ENCODE data around the gene PPP2R5C. TPM values are rescaled to one million over a fixed set of nuclear protein-coding genes. Genes with fewer than 3 reads are reported as not detected.
A peak's percentile ranks its signal among the peaks of the same experiment; 100 is the strongest.

The PPP2R5C gene
- total RNA-seq, 1 experiment from 2014 or later = 301 TPM

DNA sequence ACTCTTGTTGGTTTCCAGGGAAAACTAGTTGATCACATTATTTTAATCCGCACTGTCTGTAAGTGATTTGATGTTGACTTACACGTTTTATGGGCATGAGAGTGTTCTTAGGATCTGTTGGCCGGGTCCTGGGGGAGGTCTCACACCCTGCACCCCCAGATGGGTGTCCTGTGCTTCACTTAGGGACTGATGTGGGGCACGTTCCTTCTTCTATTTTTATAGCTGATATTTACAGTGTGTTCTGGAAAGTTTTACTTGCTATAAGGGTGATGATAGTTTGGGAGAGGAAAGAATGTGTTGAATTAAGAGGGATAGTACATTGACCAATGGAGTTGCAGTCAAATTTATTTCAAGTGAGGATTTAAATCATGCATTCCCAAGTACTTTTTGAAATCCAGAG lies 106.3 kb downstream of the PPP2R5C start:
- Histone ChIP-seq H2AFZ (ENCODE audit: low read length) (no peak overlapping the region), H3K9me3 (ENCODE audit: low read length) (no peaks in the 10 kb centered on the region), H4K20me1 (ENCODE audit: insufficient read depth, low read depth, low read length) (no peaks in the 10 kb centered on the region; the same call in 1 of the 2 replicates), H3K4me1 (ENCODE audit: low read length) (peaks cover 13% of the 10 kb centered on the region), H3K27me3 (ENCODE audit: low read length) (no peaks in the 10 kb centered on the region), H3K79me2 (ENCODE audit: low read length) (peaks cover 78% of the 10 kb centered on the region), H3K4me2 (ENCODE audit: low read depth, low read length, poor library complexity, severe bottlenecking) (no peak overlapping the region), H3K9ac (ENCODE audit: low read length) (no peak overlapping the region), H3K4me3 (ENCODE audit: low read length) (no peak overlapping the region), H3K27ac (ENCODE audit: low read length) (no peak overlapping the region), H3K36me3 (ENCODE audit: insufficient read depth, low read length) (peaks cover 3% of the 10 kb centered on the region; the same call in 1 of the 2 replicates), H3K9me2 (replicated peaks; ENCODE audit: insufficient read depth, low read length) (no peaks in the 10 kb centered on the region)
- no peak for DNase-seq

GRCh38 chr14:101869217-101869616 lies 107.7 kb downstream of the PPP2R5C start:
- H3K9ac ChIP-seq (ENCODE audit: low read length) = no peak overlapping the region
- no peak overlapping the region for H3K27ac ChIP-seq (ENCODE audit: low read length)
- H3K9me3 ChIP-seq (ENCODE audit: low read length) = no peaks in the 10 kb centered on the region
- peaks cover 82% of the 10 kb centered on the region for H3K79me2 ChIP-seq (ENCODE audit: low read length)
- H2AFZ ChIP-seq (ENCODE audit: low read length) = no peak overlapping the region
- DNase-seq = no peak
- H4K20me1 ChIP-seq (ENCODE audit: insufficient read depth, low read depth, low read length) = no peaks in the 10 kb centered on the region; the same call in 1 of the 2 replicates
- H3K27me3 ChIP-seq (ENCODE audit: low read length) = no peaks in the 10 kb centered on the region
- H3K4me1 ChIP-seq (ENCODE audit: low read length) = peaks cover 26% of the 10 kb centered on the region
- H3K4me2 ChIP-seq (ENCODE audit: low read depth, low read length, poor library complexity, severe bottlenecking) = no peak overlapping the region
- H3K9me2 ChIP-seq (replicated peaks; ENCODE audit: insufficient read depth, low read length) = no peaks in the 10 kb centered on the region
- no peaks in the 10 kb centered on the region for H3K36me3 ChIP-seq (ENCODE audit: insufficient read depth, low read length)
- H3K4me3 ChIP-seq (ENCODE audit: low read length) = no peak overlapping the region

- no peak overlapping the region for H3K27ac ChIP-seq (ENCODE audit: low read length)
- no peaks in the 10 kb centered on the region for H3K36me3 ChIP-seq (ENCODE audit: insufficient read depth, low read length)
- H3K4me2 ChIP-seq (ENCODE audit: low read depth, low read length, poor library complexity, severe bottlenecking) = no peak overlapping the region
- no peak overlapping the region for H2AFZ ChIP-seq (ENCODE audit: low read length)
- H3K9ac ChIP-seq (ENCODE audit: low read length) = no peak overlapping the region
- H3K9me3 ChIP-seq (ENCODE audit: low read length) = no peaks in the 10 kb centered on the region
- H3K79me2 ChIP-seq (ENCODE audit: low read length) = peaks cover 80% of the 10 kb centered on the region
- no peaks in the 10 kb centered on the region for H3K27me3 ChIP-seq (ENCODE audit: low read length)
- no peak for DNase-seq
- H4K20me1 ChIP-seq (ENCODE audit: insufficient read depth, low read depth, low read length) = no peaks in the 10 kb centered on the region; the same call in 1 of the 2 replicates
- peaks cover 38% of the 10 kb centered on the region for H3K4me1 ChIP-seq (ENCODE audit: low read length)
- H3K9me2 ChIP-seq (replicated peaks; ENCODE audit: insufficient read depth, low read length) = no peaks in the 10 kb centered on the region
- H3K4me3 ChIP-seq (ENCODE audit: low read length) = no peak overlapping the region
Observed at GRCh38 chr14:101870273-101870939, 108.9 kb downstream of the PPP2R5C start.

- Histone ChIP-seq H3K79me2 (ENCODE audit: low read length) (peaks cover 84% of the 10 kb centered on the region), H4K20me1 (ENCODE audit: insufficient read depth, low read depth, low read length) (no peaks in the 10 kb centered on the region; the same call in 1 of the 2 replicates), H3K9ac (ENCODE audit: low read length) (no peak overlapping the region), H2AFZ (ENCODE audit: low read length) (no peak overlapping the region), H3K27ac (ENCODE audit: low read length) (peak overlapping the region; percentile 98), H3K4me3 (ENCODE audit: low read length) (no peak overlapping the region), H3K4me2 (ENCODE audit: low read depth, low read length, poor library complexity, severe bottlenecking) (peak overlapping the region; percentile 48), H3K27me3 (ENCODE audit: low read length) (no peaks in the 10 kb centered on the region), H3K9me2 (replicated peaks; ENCODE audit: insufficient read depth, low read length) (no peaks in the 10 kb centered on the region), H3K9me3 (ENCODE audit: low read length) (no peaks in the 10 kb centered on the region), H3K4me1 (ENCODE audit: low read length) (peaks cover 58% of the 10 kb centered on the region), H3K36me3 (ENCODE audit: insufficient read depth, low read length) (0 out of 2 replicates have a peak, but pooled peaks cover under 1% of the 10 kb centered on the region)
- no peak for DNase-seq
Observed at GRCh38 chr14:101872346-101872745, 110.8 kb downstream of the PPP2R5C start.

GRCh38 chr14:101873076-101873825 lies 111.7 kb downstream of the PPP2R5C start:
- Histone ChIP-seq H3K4me2 (ENCODE audit: low read depth, low read length, poor library complexity, severe bottlenecking) (peak overlapping the region; percentile 48), H3K9ac (ENCODE audit: low read length) (no peak overlapping the region), H3K27me3 (ENCODE audit: low read length) (no peaks in the 10 kb centered on the region), H3K4me3 (ENCODE audit: low read length) (no peak overlapping the region), H3K9me2 (replicated peaks; ENCODE audit: insufficient read depth, low read length) (no peaks in the 10 kb centered on the region), H3K79me2 (ENCODE audit: low read length) (peaks cover 88% of the 10 kb centered on the region), H3K9me3 (ENCODE audit: low read length) (no peaks in the 10 kb centered on the region), H3K36me3 (ENCODE audit: insufficient read depth, low read length) (peaks cover 6% of the 10 kb centered on the region; the same call in 1 of the 2 replicates), H3K27ac (ENCODE audit: low read length) (peak overlapping the region; percentile 98), H3K4me1 (ENCODE audit: low read length) (peaks cover 64% of the 10 kb centered on the region), H2AFZ (ENCODE audit: low read length) (no peak overlapping the region), H4K20me1 (ENCODE audit: insufficient read depth, low read depth, low read length) (no peaks in the 10 kb centered on the region; the same call in 1 of the 2 replicates)
- DNase-seq = no peak

- Histone ChIP-seq H3K9me2 (replicated peaks; ENCODE audit: insufficient read depth, low read length) (no peaks in the 10 kb centered on the region), H3K36me3 (ENCODE audit: insufficient read depth, low read length) (peaks cover 6% of the 10 kb centered on the region; the same call in 1 of the 2 replicates), H3K9ac (ENCODE audit: low read length) (no peak overlapping the region), H3K79me2 (ENCODE audit: low read length) (peaks cover 90% of the 10 kb centered on the region), H3K27ac (ENCODE audit: low read length) (peak overlapping the region; percentile 98), H3K9me3 (ENCODE audit: low read length) (no peaks in the 10 kb centered on the region), H3K27me3 (ENCODE audit: low read length) (no peaks in the 10 kb centered on the region), H3K4me1 (ENCODE audit: low read length) (peaks cover 64% of the 10 kb centered on the region), H2AFZ (ENCODE audit: low read length) (no peak overlapping the region), H3K4me2 (ENCODE audit: low read depth, low read length, poor library complexity, severe bottlenecking) (peak overlapping the region; percentile 48), H3K4me3 (ENCODE audit: low read length) (no peak overlapping the region), H4K20me1 (ENCODE audit: insufficient read depth, low read depth, low read length) (no peaks in the 10 kb centered on the region; the same call in 1 of the 2 replicates)
- DNase-seq = no peak
Observed at GRCh38 chr14:101873991-101874390, 112.5 kb downstream of the PPP2R5C start.

DNA sequence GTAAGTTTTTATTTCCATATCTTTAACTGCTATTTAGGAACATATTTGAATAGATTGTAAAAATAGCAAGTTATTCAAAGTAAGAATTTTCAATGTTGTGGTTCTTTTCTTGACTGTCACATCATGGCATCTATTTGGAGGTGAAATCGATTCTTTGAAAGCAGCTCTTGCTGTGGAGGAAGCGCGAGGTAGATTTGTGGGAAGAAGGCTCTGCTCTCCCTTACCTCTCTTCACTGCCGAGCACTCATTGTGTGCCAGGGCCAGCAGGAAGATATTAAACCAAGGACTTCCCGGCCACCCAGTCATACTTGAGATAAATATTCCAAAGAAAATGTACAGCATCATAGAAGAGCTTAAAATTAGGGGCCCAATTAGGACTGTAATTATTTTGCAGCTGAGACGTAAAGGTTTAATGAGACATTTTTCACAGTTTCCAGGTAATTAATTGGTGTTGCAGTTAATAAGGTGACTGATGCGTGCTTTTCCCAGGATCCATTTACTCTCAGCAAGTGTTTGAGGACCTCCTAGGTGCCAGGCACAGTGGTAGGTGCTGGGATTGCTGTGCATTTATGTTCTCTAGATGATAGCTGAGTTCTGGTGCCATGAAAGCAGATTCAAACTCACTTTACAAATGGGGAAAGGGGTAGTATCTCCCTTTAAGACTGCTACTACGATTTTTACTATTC lies 113.7 kb downstream of the PPP2R5C start:
- H3K9ac ChIP-seq (ENCODE audit: low read length) = peak overlapping the region; percentile 63

More for the DNA sequence above, 113.7 kb downstream of the PPP2R5C start:
- H3K27ac ChIP-seq (ENCODE audit: low read length) = peak overlapping the region; percentile 98
- no peaks in the 10 kb centered on the region for H3K9me2 ChIP-seq (replicated peaks; ENCODE audit: insufficient read depth, low read length)
- H4K20me1 ChIP-seq (ENCODE audit: insufficient read depth, low read depth, low read length) = no peaks in the 10 kb centered on the region
- H3K4me2 ChIP-seq (ENCODE audit: low read depth, low read length, poor library complexity, severe bottlenecking) = peak overlapping the region; percentile 84
- H3K9me3 ChIP-seq (ENCODE audit: low read length) = no peaks in the 10 kb centered on the region
- H2AFZ ChIP-seq (ENCODE audit: low read length) = no peak overlapping the region
- H3K4me1 ChIP-seq (ENCODE audit: low read length) = peaks cover 64% of the 10 kb centered on the region
- H3K27me3 ChIP-seq (ENCODE audit: low read length) = no peaks in the 10 kb centered on the region
- peaks cover 90% of the 10 kb centered on the region for H3K79me2 ChIP-seq (ENCODE audit: low read length)
- peaks cover 6% of the 10 kb centered on the region; the same call in 1 of the 2 replicates for H3K36me3 ChIP-seq (ENCODE audit: insufficient read depth, low read length)
- peak overlapping the region; percentile 58 for H3K4me3 ChIP-seq (ENCODE audit: low read length)
- peak; percentile 61 for DNase-seq
